ENCODE results near the gene TLL2. TPM values are rescaled to one million over a fixed set of nuclear protein-coding genes. Genes with fewer than 3 reads are reported as not detected.

The TLL2 gene
- total RNA-seq, 4 donors from 2014 or later = 0.20 to 1.1 (median 0.66) TPM

DNA sequence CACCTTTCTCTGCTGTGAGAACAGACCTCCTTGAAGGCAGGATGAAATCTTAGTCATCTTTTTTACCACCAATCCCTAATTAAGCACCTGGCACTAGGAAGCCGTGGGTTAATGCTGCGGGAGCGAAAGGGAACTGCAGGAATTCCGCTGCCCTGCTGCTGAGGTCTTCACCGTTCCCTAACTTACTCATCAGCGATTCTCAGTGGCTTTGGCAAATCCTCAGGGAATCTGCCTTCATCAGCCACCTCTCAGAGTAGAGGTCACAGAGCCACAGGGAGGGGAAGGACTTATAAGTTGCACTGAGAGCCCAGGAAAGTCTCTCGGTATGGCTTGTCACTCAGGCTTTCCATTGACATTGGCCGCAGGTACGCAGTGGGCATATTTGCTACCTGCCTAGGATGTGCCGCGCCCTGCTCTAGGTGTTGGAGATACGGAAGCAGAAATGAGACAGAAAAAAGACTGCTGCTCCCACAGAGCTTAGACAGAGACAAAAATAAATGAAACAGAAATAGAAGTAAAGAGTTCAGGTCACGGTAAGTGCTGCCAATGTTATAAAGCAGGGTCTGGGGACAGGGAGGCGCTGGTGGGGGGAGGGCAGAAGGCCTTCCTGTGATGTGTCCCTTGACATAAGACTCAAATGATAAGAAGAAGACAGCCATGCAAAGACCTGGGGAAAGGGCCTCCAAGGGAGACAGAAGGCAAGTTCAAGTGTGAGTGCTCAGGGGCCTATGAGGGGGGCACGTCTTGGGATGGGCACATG lies 82.3 kb downstream of the TLL2 start:
- Histone ChIP-seq H3K4me1 (no peaks in the 10 kb centered on the region), H3K27ac (no peak overlapping the region), H3K4me3 (no peak overlapping the region), H3K36me3 (no peaks in the 10 kb centered on the region), H3K27me3 (no peaks in the 10 kb centered on the region), H3K9me3 (no peaks in the 10 kb centered on the region)
- TF ChIP-seq EP300 (IDR thresholded peaks at IDR 0.05) (no peak), POLR2A (IDR thresholded peaks at IDR 0.05) (no peak)
- TF ChIP-seq, protein P1, sequence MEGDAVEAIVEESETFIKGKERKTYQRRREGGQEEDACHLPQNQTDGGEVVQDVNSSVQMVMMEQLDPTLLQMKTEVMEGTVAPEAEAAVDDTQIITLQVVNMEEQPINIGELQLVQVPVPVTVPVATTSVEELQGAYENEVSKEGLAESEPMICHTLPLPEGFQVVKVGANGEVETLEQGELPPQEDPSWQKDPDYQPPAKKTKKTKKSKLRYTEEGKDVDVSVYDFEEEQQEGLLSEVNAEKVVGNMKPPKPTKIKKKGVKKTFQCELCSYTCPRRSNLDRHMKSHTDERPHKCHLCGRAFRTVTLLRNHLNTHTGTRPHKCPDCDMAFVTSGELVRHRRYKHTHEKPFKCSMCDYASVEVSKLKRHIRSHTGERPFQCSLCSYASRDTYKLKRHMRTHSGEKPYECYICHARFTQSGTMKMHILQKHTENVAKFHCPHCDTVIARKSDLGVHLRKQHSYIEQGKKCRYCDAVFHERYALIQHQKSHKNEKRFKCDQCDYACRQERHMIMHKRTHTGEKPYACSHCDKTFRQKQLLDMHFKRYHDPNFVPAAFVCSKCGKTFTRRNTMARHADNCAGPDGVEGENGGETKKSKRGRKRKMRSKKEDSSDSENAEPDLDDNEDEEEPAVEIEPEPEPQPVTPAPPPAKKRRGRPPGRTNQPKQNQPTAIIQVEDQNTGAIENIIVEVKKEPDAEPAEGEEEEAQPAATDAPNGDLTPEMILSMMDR (IDR thresholded peaks at IDR 0.05) = no peak
- no peak for DNase-seq (ENCODE audit: low spot score in 2 of 2)
- 78 to 83% methylated on average over 15 of the region's 15 CpGs for WGBS, 2 donors

DNA sequence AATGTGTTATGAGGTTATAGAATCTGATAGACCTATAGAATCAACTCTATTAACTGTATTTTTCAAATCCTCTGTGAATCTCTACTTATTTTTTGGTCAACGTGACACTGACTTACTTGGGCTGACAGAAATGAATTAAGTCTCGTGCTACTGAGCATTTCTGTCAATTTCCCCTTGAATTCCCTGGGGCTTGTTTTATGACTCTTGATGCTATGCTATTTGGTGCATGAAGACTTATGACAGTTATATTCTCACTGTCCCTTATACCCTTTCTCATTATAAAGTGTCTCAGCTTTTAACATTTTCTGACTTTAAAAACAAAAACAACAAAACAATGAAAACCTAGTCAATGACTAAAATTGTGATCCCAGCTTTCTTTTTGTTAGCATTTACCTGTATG lies 86.4 kb downstream of the TLL2 start:
- Histone ChIP-seq H3K4me3 (no peak overlapping the region), H3K9me3 (no peaks in the 10 kb centered on the region), H3K36me3 (no peaks in the 10 kb centered on the region), H3K27me3 (no peaks in the 10 kb centered on the region), H3K4me1 (no peaks in the 10 kb centered on the region), H3K27ac (no peak overlapping the region)
- WGBS, 2 donors = 64 to 82% methylated on average over 2 of the region's 2 CpGs
- TF ChIP-seq, protein P1 (IDR thresholded peaks at IDR 0.05) = no peak
- TF ChIP-seq EP300 (IDR thresholded peaks at IDR 0.05) = no peak
- no peak for TF ChIP-seq POLR2A (IDR thresholded peaks at IDR 0.05)
- no peak for DNase-seq (ENCODE audit: low spot score in 2 of 2)

DNA sequence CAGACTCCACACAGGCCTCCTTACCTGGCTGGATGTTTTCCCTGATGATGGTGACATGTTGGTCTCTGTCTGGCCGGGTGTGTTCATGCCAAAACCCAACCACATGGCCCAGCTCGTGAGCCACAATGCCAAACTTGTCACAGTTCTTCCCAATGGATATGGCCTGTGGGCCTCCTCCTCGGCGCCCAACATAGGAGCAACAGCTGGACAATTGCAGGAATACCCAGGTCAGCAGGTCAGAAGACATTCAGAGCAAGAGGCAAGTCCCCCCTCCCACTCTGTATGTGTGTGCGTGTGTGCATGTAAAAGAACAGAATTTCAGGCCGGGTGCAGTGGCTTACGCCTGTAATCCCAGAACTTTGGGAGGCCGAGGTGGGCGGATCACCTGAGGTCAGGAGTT lies 91.2 kb downstream of the TLL2 start:
- TF ChIP-seq POLR2A (IDR thresholded peaks at IDR 0.05) (no peak), EP300 (IDR thresholded peaks at IDR 0.05) (no peak)
- TF ChIP-seq, protein P1 (IDR thresholded peaks at IDR 0.05) = no peak
- Histone ChIP-seq H3K4me1 (no peaks in the 10 kb centered on the region), H3K27me3 (no peaks in the 10 kb centered on the region), H3K27ac (no peak overlapping the region), H3K9me3 (no peaks in the 10 kb centered on the region), H3K4me3 (no peak overlapping the region), H3K36me3 (no peaks in the 10 kb centered on the region)
- DNase-seq (ENCODE audit: low spot score in 2 of 2) = no peak
- WGBS, 2 donors = 85 to 92% methylated on average over 9 of the region's 9 CpGs

DNA sequence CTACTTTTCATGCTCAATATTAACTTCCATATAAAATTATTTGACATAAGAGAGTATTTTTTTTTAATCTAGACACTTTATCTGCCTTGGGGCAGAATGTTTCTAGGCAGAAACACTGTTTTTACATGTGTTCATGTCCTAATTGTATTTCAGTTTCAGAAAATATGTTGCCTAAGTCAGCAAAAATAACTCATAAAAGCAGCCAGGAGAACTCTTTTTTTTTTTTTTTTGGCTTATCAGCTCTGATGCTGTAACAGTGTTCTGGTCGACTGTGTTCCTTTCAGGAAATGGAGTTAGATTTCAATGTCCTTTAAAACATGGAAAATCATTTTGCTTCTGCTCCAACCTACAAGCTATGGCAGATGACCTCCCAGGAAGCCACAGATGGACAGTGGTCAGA lies 91.7 kb downstream of the TLL2 start:
- no peaks in the 10 kb centered on the region for H3K9me3 ChIP-seq
- no peak for DNase-seq (ENCODE audit: low spot score in 2 of 2)
- TF ChIP-seq EP300 (IDR thresholded peaks at IDR 0.05) (no peak), POLR2A (IDR thresholded peaks at IDR 0.05) (no peak)
- TF ChIP-seq, protein P1 (IDR thresholded peaks at IDR 0.05) = no peak
- no peak overlapping the region for H3K4me3 ChIP-seq
- no peaks in the 10 kb centered on the region for H3K27me3 ChIP-seq
- 11 to 38% methylated on average over 1 of the region's 1 CpG for WGBS, 2 donors
- peaks cover 0 to 3% (median under 1%) of the 10 kb centered on the region in 4 donors for H3K4me1 ChIP-seq
- no peaks in the 10 kb centered on the region for H3K36me3 ChIP-seq
- H3K27ac ChIP-seq = no peak overlapping the region

DNA sequence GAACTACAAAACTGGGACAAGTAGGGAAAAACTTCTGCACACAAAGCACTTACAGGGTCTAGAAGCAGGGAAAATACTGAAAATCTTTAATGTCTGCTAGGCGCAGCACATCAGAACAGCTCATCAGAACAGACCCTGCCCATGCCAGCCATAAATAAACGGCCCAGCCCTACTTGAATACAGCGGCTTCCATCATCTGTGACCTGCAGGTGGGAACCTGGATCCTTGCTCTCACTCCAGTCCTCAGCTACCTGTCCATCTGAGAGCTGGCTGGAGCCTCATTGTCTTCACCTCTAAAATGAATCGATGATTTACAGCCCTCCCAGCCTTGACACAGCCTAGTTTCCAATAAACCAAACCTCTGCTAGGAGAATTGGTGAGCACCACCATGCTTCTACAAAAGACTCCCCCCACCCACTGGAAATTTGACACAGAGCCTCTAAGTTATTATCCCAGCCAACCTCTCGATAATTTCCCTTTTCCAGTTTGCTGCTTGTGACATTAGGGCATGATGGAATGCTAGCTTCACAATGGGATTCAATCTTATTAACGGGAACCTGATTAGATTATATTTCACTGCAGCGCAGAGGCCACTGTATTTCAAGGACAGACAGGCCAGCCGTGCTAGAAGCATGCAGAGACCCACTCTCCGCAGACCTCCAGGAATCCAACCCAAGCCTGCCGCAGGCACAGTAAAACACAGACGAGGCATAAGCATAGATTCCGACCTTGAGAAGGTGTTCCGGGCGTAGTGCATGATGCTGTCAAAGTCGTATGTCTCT lies 93.3 kb downstream of the TLL2 start:
- no peaks in the 10 kb centered on the region for H3K27me3 ChIP-seq
- no peaks in the 10 kb centered on the region for H3K9me3 ChIP-seq
- H3K36me3 ChIP-seq = no peaks in the 10 kb centered on the region
- 89% methylated on average over 15 of the region's 15 CpGs for WGBS, 2 donors
- H3K4me3 ChIP-seq = no peak overlapping the region
- DNase-seq (ENCODE audit: low spot score in 2 of 2) = no peak
- no peak for TF ChIP-seq POLR2A (IDR thresholded peaks at IDR 0.05)
- TF ChIP-seq, protein P1 (IDR thresholded peaks at IDR 0.05) = no peak
- no peak for TF ChIP-seq EP300 (IDR thresholded peaks at IDR 0.05)
- H3K27ac ChIP-seq = no peak overlapping the region
- peaks cover 0 to 17% (median 2%) of the 10 kb centered on the region in 4 donors for H3K4me1 ChIP-seq

Data from tibial nerve (tissue), 4 donors.